ENCODE data around the gene ITPK1. TPM values are rescaled to one million over a fixed set of nuclear protein-coding genes. Genes with fewer than 3 reads are reported as not detected.

The ITPK1 gene
- polyA plus RNA-seq, 2 of the 4 experiments (the other 2 are of a cell fraction) = 46.2 to 47.0 TPM

- 42% methylated on average over 13 of the region's 14 CpGs for WGBS (ENCODE audit: missing lambda C conversion rate)
- no peaks in the 10 kb centered on the region for H3K9me3 ChIP-seq
- no peak overlapping the region for H3K27ac ChIP-seq
- H3K4me2 ChIP-seq = no peak overlapping the region
- ATAC-seq (no peak), FAIRE-seq (no peak), DNase-seq (ENCODE audit: low read depth in 1 of 2, low spot score in 1 of 2) (no peak)
- H3K4me1 ChIP-seq = peaks cover 5% of the 10 kb centered on the region; the same call in 2 of the 3 replicates
- H3K4me3 ChIP-seq = no peak overlapping the region
- ChIA-PET POLR2A (no interaction called here), CTCF (interaction anchor here (1.4 kb wide), 1 partner anchor 186 kb away, joined by 6 read pairs; no protein-coding TSS in a partner anchor)
- TF ChIP-seq POLR2AphosphoS2 (conservative IDR thresholded peaks at IDR 0.05; ENCODE audit: low read length) (no peak), ATOH8 (CRISPR knock-in tag; IDR thresholded peaks at IDR 0.05; ENCODE audit: low read depth) (no peak), HOXB13 (CRISPR knock-in tag; IDR thresholded peaks at IDR 0.05; ENCODE audit: low read depth) (no peak), ESRRA (IDR thresholded peaks at IDR 0.05; ENCODE audit: borderline replicate concordance, low read length) (no peak), EHF (CRISPR knock-in tag; IDR thresholded peaks at IDR 0.05) (no peak), ZC3H11A (IDR thresholded peaks at IDR 0.05) (no peak)
Observed at GRCh38 chr14:92927349-92928257, 188.1 kb downstream of the ITPK1 start.

- DNase-seq (ENCODE audit: low read depth in 1 of 2, low spot score in 1 of 2) (no peak), FAIRE-seq (no peak), ATAC-seq (no peak)
- Histone ChIP-seq H3K4me2 (no peak overlapping the region), H3K9me3 (no peaks in the 10 kb centered on the region), H3K4me3 (no peak overlapping the region), H3K27ac (no peak overlapping the region), H3K4me1 (peaks cover 9% of the 10 kb centered on the region; the same call in 2 of the 3 replicates)
- ChIA-PET POLR2A (no interaction called here), CTCF (interaction anchor here (1.4 kb wide), 1 partner anchor 186 kb away, joined by 6 read pairs; no protein-coding TSS in a partner anchor)
- 27% methylated on average over 3 of the region's 3 CpGs for WGBS (ENCODE audit: missing lambda C conversion rate)
- TF ChIP-seq E2F6 (IDR thresholded peaks at IDR 0.05; ENCODE audit: borderline replicate concordance, low read depth) = no peak
- no peak for TF ChIP-seq CBX8 (IDR thresholded peaks at IDR 0.05)
- no peak for TF ChIP-seq BCL3 (IDR thresholded peaks at IDR 0.05)
- no peak for TF ChIP-seq ZSCAN20 (CRISPR knock-in tag; IDR thresholded peaks at IDR 0.05)
- no peak for TF ChIP-seq CEBPB (IDR thresholded peaks at IDR 0.05)
- no peak for TF ChIP-seq POLR2A (IDR thresholded peaks at IDR 0.05; ENCODE audit: low read length)
- no peak for TF ChIP-seq HOXA7 (CRISPR knock-in tag; IDR thresholded peaks at IDR 0.05)
- TF ChIP-seq RNF2 (IDR thresholded peaks at IDR 0.05; ENCODE audit: borderline replicate concordance, low read depth) = no peak
- TF ChIP-seq BHLHE40 (IDR thresholded peaks at IDR 0.05; ENCODE audit: low read depth, low read length) = no peak
- no peak for TF ChIP-seq NPAS2 (CRISPR knock-in tag; IDR thresholded peaks at IDR 0.05; ENCODE audit: borderline replicate concordance)
- TF ChIP-seq TFCP2L1 (CRISPR knock-in tag; IDR thresholded peaks at IDR 0.05) = no peak
- no peak for TF ChIP-seq MAZ (IDR thresholded peaks at IDR 0.05; ENCODE audit: borderline replicate concordance, low read depth, low read length)
- TF ChIP-seq SMC3 (IDR thresholded peaks at IDR 0.05) = no peak
- no peak for TF ChIP-seq RARB (CRISPR knock-in tag; IDR thresholded peaks at IDR 0.05)
Observed at GRCh38 chr14:92926931-92927330, 188.8 kb downstream of the ITPK1 start.

- no peak for DNase-seq (ENCODE audit: low read depth in 1 of 2, low spot score in 1 of 2)
- Histone ChIP-seq H3K4me2 (no peak overlapping the region), H3K9me3 (no peaks in the 10 kb centered on the region), H3K27ac (no peak overlapping the region), H3K4me1 (peaks cover 9% of the 10 kb centered on the region; the same call in 2 of the 3 replicates), H3K4me3 (no peak overlapping the region)
- WGBS (ENCODE audit: missing lambda C conversion rate) = 2% methylated on average over 5 of the region's 5 CpGs
- ATAC-seq = no peak
- FAIRE-seq = no peak
- ChIA-PET CTCF (no interaction called here), POLR2A (no interaction called here)
- TF ChIP-seq CHD4 (IDR thresholded peaks at IDR 0.05; ENCODE audit: borderline replicate concordance) (no peak), ESRRA (IDR thresholded peaks at IDR 0.05; ENCODE audit: borderline replicate concordance, low read length) (no peak), KDM1A (IDR thresholded peaks at IDR 0.05; ENCODE audit: low read depth) (no peak)
Observed at GRCh38 chr14:92926180-92926845, 189.4 kb downstream of the ITPK1 start.
